ENCODE measurements around the gene MIOS.

DNA sequence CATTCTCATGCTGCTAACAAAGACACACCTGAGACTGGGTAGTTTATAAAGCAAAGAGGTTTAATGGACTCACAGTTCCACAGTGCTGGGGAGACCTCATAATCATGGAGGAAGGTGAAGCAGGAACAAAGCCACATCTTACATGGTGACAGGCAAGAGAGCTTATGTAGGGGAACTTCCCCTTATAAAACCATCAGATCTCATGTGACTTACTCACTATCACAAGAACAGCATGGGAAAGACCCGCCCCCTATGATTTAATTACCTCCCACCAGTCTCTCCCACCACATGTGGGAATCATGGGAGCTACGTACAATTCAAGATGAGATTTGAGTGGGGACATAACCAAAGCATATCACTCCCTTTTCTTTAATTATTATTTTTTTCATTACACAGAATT is 47.6 kb upstream of the MIOS start:
- no peak for TF ChIP-seq CTCF (IDR thresholded peaks at IDR 0.05)
- TF ChIP-seq POLR2AphosphoS5 (IDR thresholded peaks at IDR 0.05): no peak
- TF ChIP-seq POLR2A (IDR thresholded peaks at IDR 0.05): no peak
